Suppressor macrophage treated with lipopolysaccharide for 1 hour (primary cell): Measurements from ENCODE around the gene HIPK3.

Experiments
- DNase-seq, 3 donors: peaks; one replicate each; pipeline ENCODE4 v3.0.0-alpha.2; 2020 to 2022

Gene HIPK3

DNA sequence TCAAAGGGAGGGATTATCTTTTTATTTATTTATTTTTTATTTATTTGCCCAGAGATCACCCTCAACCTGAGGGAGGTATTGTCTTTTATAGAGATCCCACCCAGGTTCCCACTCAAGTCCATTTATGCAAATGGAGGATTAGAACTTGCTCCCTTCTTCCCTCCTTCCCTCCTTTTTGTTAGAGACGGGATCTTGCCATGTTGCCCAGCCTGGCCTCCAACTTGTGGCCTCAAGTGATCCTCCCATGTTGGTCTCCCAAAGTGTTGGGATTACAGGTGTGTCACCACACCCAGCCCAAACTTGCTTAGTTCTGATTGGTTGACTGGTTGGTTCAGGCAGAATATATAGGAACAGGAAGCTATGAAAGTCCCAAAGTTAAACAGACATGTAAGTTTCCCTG is 51.9 kb downstream of the HIPK3 start:
- no peak for DNase-seq

- DNase-seq = no peak
These were observed 53.7 kb downstream of the HIPK3 start for GRCh38 chr11:33310720-33311500.

DNA sequence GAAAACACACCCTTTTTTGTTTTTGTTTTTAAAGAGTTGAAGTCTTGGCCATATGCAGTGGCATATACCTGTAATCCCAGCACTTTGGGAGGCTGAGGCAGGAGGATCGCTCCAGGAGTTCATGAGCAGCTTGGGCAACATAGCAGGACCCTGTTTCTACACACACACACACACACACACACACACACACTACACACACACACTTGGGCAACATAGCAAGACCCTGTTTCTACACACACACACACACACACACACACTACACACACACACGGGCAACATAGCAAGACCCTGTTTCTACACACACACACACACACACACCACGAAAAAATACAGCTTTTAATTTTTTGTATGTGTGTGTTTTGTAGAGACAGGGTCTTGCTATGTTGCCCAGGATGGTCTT is 54.5 kb downstream of the HIPK3 start:
- no peak for DNase-seq

DNA sequence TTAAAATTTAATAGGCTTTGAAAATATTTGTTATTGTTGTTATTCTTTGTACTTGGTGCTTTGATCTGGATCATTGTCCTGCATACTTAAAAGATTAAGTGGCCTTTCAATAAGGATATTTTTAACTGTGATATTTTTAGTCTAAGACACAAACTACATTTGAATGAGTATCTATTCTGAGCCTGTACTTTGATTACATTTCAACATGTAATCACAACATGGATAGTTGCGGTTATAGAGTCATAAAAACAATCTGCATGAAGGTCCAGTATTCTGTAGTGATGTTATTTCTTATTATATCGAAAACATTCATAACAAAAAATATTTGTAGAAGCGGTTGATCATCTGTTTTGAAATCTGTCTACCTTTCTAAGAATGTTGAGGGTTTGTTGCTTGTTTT is 58.6 kb downstream of the HIPK3 start:
- DNase-seq = no peak

GRCh38 chr11:33317662-33318061 is 60.5 kb downstream of the HIPK3 start:
- DNase-seq = peak; percentile 32 to 70 (median 70)

DNA sequence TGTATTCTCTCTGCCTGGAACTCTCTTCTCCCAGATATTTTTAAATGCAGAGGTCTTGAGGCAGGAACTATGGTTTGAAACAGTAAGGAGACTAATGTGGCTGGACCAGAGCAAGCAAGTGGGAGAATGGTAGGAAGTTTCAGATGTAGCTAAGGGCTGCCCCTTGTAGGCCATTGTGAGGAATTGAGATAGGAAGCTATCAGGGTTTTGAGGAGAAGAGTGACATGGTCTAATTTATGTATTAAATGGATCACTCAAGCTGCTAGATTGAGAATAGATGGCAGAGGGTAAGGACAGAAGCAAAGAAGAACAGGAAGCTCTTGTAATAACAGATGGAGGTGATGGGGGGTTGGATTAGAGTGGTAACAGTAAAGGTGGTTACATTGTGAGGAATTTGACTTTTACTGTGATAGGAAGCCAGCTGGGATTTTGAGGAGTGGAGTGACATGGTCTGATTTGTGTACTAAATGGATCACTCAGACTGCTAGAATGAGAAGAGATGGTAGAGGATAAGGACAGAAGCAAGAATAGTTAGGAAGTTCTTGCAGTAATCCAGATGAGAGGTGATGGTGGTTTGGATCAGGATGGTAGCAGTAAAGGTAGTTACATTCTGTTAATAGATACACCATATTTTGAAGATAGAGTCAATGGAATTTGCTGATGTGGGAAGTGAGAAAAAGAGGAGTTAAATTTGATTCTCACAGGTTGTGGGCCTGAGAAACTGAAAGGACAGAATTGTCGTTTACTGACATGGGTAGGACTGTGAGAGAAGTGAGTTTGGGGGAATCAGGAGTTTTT is 63.0 kb downstream of the HIPK3 start:
- DNase-seq = no peak

DNA sequence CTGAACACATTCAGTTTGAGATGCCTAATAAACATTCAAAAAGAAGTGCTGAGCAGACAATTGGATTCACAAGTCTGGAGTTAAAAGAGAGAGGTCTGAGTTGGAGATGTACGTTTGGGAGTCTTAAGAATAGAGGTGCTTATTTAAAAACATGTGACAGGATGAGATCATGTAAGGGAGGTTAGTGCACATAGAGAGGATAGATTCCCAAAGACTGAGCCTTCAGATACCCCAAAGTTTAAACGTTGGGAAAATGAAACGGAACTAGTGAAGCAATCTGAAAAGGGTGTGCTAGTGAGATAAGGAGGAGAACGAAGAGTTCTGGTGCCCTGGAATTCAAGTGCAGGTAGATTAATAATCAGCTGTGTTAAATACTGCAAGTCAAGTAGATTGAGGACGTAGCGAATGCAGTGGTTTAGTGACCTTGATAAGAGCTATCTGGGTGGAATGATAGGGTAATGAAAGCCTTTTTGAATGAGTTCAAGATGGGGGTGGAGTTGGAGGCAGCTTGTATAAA is 63.7 kb downstream of the HIPK3 start:
- no peak for DNase-seq

GRCh38 chr11:33321422-33321821 is 64.2 kb downstream of the HIPK3 start:
- no peak for DNase-seq

- DNase-seq = peak in 2 of 3 donors; percentile 30 to 42
These were observed 66.2 kb downstream of the HIPK3 start for GRCh38 chr11:33323421-33323820.

DNA sequence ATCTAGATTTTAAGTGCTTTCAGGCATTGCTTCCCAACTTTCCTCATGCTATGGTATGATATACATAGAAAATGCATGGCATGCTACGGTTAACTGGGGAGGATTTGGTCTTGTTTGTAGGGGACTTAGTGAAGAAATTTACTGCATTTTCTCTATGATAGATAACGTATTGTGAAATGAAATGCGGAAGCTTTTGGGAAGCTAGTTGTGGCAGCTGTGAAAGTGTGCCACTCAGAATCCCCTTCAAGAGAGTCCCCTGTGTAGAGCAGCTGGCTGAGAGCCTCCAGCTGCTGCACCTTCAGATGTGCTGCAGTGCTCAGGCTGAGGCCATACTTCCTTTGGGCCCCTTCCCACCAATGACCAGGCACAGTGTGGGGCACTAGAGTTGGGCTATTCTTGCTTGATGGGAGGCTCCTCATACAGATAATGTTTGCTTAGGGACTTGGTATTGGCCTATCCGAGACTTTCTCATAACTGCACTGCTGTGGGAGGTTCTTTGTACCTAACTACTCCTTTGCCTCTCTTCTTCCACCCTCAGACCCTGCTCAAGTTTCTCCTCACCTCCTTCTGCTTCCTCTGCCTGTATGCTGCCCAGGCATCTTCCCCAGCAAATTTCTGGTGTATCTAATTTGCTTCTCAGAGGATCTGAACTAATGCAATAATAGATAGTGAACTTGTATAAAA is 67.3 kb downstream of the HIPK3 start:
- peak in 2 of 3 donors; percentile 46 to 47 for DNase-seq

DNA sequence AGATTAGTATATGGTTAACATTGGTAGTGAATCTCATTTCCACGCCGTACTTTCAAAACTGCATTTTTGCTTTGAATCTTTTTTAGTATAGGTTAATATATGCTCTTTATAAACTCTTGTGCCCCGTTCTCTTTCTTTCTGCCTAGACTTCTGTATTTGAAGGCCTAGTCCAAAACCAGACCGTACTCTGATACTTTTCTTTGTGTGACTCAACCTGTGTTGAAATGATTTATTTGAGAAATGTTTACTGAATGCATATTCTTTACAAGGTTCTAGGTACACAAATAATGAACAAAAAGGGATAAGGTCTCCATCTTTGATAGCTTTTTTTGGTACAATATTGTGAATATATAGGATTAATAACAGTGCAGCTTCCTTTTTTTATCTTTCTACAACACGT is 68.3 kb downstream of the HIPK3 start:
- peak in 2 of 3 donors; percentile 54 to 60 for DNase-seq

GRCh38 chr11:33329705-33330329 is 72.6 kb downstream of the HIPK3 start:
- peak; percentile 70 to 78 (median 72) for DNase-seq

- peak; percentile 34 to 68 (median 64) for DNase-seq
These were observed 76.6 kb downstream of the HIPK3 start for GRCh38 chr11:33333816-33334215.

- no peak for DNase-seq
These were observed 77.4 kb downstream of the HIPK3 start for GRCh38 chr11:33334627-33335026.

GRCh38 chr11:33339247-33339646 is 82.1 kb downstream of the HIPK3 start:
- DNase-seq = no peak

GRCh38 chr11:33344611-33345010 is 87.4 kb downstream of the HIPK3 start:
- DNase-seq = no peak

GRCh38 chr11:33347490-33348125 is 90.4 kb downstream of the HIPK3 start:
- DNase-seq = no peak

DNA sequence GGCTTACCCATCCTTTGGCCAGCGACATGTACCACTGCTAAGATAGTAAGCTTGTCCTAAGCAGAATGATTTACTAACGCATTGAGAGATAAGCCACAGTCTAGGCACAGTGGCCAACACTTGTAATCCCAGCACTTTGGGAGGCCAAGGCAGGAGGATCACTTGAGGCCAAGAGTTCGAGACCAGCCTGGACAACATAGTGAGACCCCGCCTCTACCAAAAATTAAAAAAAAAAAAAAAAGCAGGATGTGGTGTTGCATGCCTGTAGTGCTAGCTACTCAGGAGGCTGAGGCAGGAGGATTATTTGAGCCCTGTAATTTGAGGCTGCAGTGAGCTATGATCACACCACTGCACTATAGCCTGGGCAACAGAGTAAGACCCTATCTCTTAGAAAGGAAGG is 93.1 kb downstream of the HIPK3 start:
- no peak for DNase-seq

DNA sequence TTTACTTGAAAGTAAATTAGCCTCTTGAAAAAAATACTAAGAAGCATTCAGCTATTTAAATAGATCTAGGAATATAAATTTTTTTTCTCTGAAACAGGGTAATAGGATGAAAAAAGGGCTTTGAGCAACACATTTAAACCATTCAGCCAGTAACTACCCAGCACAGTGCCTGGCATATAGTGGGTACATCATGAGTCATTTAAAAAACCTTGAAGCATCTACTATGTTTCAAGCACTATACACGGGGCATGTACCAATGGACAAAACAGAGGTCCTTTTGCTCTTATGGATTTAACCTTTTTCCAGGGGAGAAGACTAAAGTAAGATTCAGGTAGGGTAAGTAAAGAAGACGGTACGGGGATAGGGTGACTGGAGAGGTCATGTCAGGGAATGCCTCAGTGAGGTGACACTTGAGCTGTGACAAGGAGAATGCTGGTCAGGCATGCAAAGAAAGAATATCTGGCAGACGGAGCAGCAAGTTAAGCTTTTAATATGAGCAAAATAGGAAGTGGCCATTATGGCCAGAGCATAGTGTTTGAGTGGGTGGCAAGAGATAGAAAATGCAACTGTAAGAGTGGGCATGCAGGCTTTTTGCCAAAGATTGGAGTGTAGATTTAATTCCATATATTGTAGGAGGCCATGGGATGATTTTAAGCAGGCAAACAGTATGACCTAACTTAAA is 101.1 kb downstream of the HIPK3 start:
- DNase-seq = peak; percentile 41 to 64 (median 52)

DNA sequence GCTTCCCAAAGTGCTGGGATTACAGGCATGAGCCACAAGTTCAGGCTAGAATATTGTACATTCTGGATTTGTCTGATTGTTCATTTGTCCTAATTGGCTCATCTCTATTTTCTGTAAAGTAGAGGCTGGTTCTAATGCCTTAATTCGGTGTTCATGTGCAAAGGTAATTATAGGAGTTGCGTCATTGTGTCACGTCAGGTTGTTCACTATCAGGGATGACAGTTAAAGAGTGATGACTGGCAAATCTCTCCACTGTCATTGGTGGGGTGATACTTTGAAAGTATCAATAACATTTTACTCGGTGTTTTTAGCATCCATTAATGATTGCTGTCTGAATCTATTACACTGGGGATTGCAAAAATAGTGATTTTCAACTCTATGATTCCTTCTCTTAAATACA is 103.5 kb downstream of the HIPK3 start:
- DNase-seq = no peak

- peak; percentile 59 to 82 (median 65) for DNase-seq
These were observed 105.1 kb downstream of the HIPK3 start for GRCh38 chr11:33362051-33362910.
